Osteoblast (primary cell): ENCODE data around the gene CAPN11. TPM values are rescaled to one million over a fixed set of nuclear protein-coding genes. Genes with fewer than 3 reads are reported as not detected.

ENCODE experiments used
- DNase-seq: peaks from one replicate; pipeline ENCODE4 v3.0.0; 2011; ENCODE audit warnings: low spot score, mixed read lengths; ENCODE audit not compliant: insufficient read length; ENCODE audit errors: missing footprints
- H2AFZ ChIP-seq: 2 replicates; pipeline ENCODE4 v1.6.0; 2011; ENCODE audit warnings: mild to moderate bottlenecking, low read length
- H3K27ac ChIP-seq: 2 replicates; pipeline ENCODE4 v1.5.1; 2011; ENCODE audit warnings: mild to moderate bottlenecking, low read depth, low read length, moderate library complexity
- H3K27me3 ChIP-seq: 2 replicates; pipeline ENCODE4 v1.6.0; 2012; ENCODE audit warnings: mild to moderate bottlenecking, control low read depth, inconsistent platforms, low read length, moderate library complexity; ENCODE audit not compliant: insufficient read depth
- H3K36me3 ChIP-seq: 2 replicates; pipeline ENCODE4 v1.5.1; 2011; ENCODE audit warnings: mild to moderate bottlenecking, low read length, control low read depth, moderate library complexity; ENCODE audit not compliant: insufficient read depth
- H3K4me1 ChIP-seq: 2 replicates; pipeline ENCODE4 v1.5.1; 2011; ENCODE audit warnings: mild to moderate bottlenecking, low read length, control low read depth, moderate library complexity; ENCODE audit not compliant: insufficient read depth
- H3K4me2 ChIP-seq: 2 replicates; pipeline ENCODE4 v1.6.0; 2011; ENCODE audit warnings: mild to moderate bottlenecking, low read length; ENCODE audit not compliant: insufficient read depth
- H3K4me3 ChIP-seq: fragments of 200-600 bp; sonication (generic); 3 replicates; pipeline ENCODE4 v1.5.1; 2012; ENCODE audit warnings: mild to moderate bottlenecking, low read length, inconsistent platforms; ENCODE audit not compliant: insufficient read depth
- H3K79me2 ChIP-seq: 2 replicates; pipeline ENCODE4 v1.6.0; 2012; ENCODE audit warnings: mild to moderate bottlenecking, low read length, control low read depth, inconsistent platforms; ENCODE audit not compliant: insufficient read depth
- H3K9me3 ChIP-seq: 2 replicates; pipeline ENCODE4 v1.5.1; 2011; ENCODE audit warnings: low read depth, low read length, control low read depth
- H4K20me1 ChIP-seq: 2 replicates; pipeline ENCODE4 v1.6.0; 2012; ENCODE audit warnings: mild to moderate bottlenecking, low read length, control low read depth; ENCODE audit not compliant: insufficient read depth
- CTCF ChIP-seq: IDR thresholded peaks from 2 replicates; pipeline ENCODE4 v1.5.1; 2011; ENCODE audit warnings: mild to moderate bottlenecking, low read depth, low read length, moderate library complexity; ENCODE audit errors: extremely low read depth
- total RNA-seq: library from RNA; depleted of rRNA; stranded (reverse); fragments of >200 nt; gene quantifications from 2 replicates; pipeline ENCODE4 v1.2.3, GENCODE V29; 2012

The CAPN11 gene
- total RNA-seq, 1 donor, result not detected

GRCh38 chr6:44223319-44224028 lies 64.9 kb downstream of the CAPN11 start, which contains the start of gene SLC29A1:
SLC29A1 (plus strand) TSS chr6:44223595; CDS start chr6:44227314, 3,719 bp downstream.
- DNase-seq, result peak; percentile 98
- TF ChIP-seq CTCF, result peak; percentile 12
- Histone ChIP-seq H3K4me3 (peak within 1 kb of the TSS; percentile 72), H3K36me3 (no peaks in the 10 kb centered on the region), H3K4me2 (peak within 1 kb of the TSS; percentile 94), H3K27ac (no peak within 1 kb of the TSS), H4K20me1 (no peaks in the 10 kb centered on the region), H3K9me3 (no peaks in the 10 kb centered on the region), H3K27me3 (no peaks in the 10 kb centered on the region), H3K4me1 (peaks cover 37% of the 10 kb centered on the region), H2AFZ (peak within 1 kb of the TSS; percentile 85), H3K79me2 (peaks cover 20% of the 10 kb centered on the region)

DNA sequence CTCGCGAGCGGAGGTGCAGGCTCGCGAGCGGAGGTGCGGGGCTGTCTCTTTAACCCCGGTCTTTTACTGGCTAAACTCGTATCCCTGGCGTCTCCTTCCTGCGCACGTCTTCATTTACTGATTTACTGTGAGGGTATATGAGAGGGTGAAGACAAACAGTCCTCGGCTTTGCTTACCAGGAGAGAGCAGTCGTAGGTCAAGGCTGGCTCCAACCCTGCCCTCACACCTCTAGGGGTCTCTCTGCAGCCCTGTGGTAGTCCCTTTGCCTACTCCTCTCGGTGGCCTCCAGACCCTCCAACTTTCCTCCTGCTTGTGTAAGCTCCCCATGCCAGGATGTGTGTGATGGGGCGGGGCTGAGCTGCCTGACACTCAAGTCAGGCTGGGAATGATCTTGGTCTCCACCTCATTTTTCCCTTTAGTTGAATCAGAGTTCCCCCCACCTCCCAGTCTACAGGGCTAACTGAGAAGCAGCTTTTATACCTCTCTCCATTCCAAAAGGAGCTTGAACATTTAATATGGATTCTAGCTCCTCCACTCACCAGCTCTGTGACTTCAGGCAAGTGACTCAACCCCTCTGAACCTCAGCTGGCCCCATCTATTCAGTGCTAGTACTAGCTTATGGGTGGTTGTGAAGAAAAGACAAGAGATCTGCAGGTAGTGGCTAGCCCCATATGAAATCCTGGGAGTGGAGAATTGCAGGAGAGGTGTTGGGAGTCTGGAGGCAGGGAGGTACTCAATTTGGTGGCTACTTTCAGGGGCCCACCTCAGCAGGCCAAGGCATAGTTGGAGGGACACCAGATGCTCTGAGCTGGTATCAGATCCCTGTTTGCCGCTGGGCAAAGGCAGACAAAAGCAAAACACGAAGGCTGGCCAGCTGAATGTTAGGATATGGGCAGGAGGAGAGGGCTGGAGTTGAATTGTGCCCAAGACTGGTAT lies 65.7 kb downstream of the CAPN11 start:
- Histone ChIP-seq H3K4me3 (peak overlapping the region; percentile 72), H3K36me3 (no peaks in the 10 kb centered on the region), H3K4me1 (peaks cover 38% of the 10 kb centered on the region), H4K20me1 (no peaks in the 10 kb centered on the region), H3K27me3 (no peaks in the 10 kb centered on the region), H3K4me2 (peak overlapping the region; percentile 94), H3K27ac (no peak overlapping the region), H3K79me2 (peaks cover 20% of the 10 kb centered on the region), H2AFZ (peak overlapping the region; percentile 83), H3K9me3 (no peaks in the 10 kb centered on the region)
- no peak for TF ChIP-seq CTCF
- DNase-seq, result peak; percentile 93

- Histone ChIP-seq H3K27ac (no peak overlapping the region), H3K79me2 (peaks cover 20% of the 10 kb centered on the region), H3K27me3 (no peaks in the 10 kb centered on the region), H2AFZ (no peak overlapping the region), H3K4me2 (peak overlapping the region; percentile 94), H3K36me3 (no peaks in the 10 kb centered on the region), H4K20me1 (no peaks in the 10 kb centered on the region), H3K9me3 (no peaks in the 10 kb centered on the region), H3K4me1 (peaks cover 37% of the 10 kb centered on the region), H3K4me3 (no peak overlapping the region)
- no peak for TF ChIP-seq CTCF
- DNase-seq, result peak; percentile 84
Measured at GRCh38 chr6:44224965-44225305, 66.3 kb downstream of the CAPN11 start.
